Body of pancreas (tissue), 4 donors: Measurements from ENCODE around the gene YJU2. TPM values are rescaled to one million over a fixed set of nuclear protein-coding genes. Genes with fewer than 3 reads are reported as not detected.
"Not testable (repeated sequence)": the region's sequence is repeated elsewhere in the genome, so short reads cannot be mapped to it uniquely, and the experiment has no call there.

Source experiments
- ATAC-seq: fragments of 150-250 bp; one replicate; pipeline ENCODE4 v1.9.1; 2016
- DNase-seq, 4 donors: peaks; one replicate each; pipeline ENCODE4 v3.0.0-alpha.2; 2019
- H3K27ac ChIP-seq, 4 donors: fragments of 200-600 bp; sonication (generic); 1 replicate in 3 of 4; 2 replicates in 1 of 4; pipeline versions ENCODE4 v1.5.1 to v1.6.1; 2016 to 2019; ENCODE audit warnings: mild to moderate bottlenecking in 1 of 4, mixed read lengths in 1 of 4, moderate library complexity in 1 of 4
- H3K27me3 ChIP-seq, 2 donors: fragments of 200-600 bp; sonication (generic); one replicate each; pipeline ENCODE4 v1.6.0; 2016; ENCODE audit warnings: mild to moderate bottlenecking in 1 of 2
- H3K36me3 ChIP-seq, 2 donors: fragments of 200-600 bp; sonication (generic); replicated peaks in 1 of 2; 2 replicates each; pipeline ENCODE4 v1.5.1; 2016; ENCODE audit warnings: low read depth in 2 of 2; ENCODE audit not compliant: insufficient read depth in 1 of 2
- H3K4me1 ChIP-seq: fragments of 200-600 bp; sonication (generic); one replicate; pipeline ENCODE4 v1.6.0; 2016
- H3K4me3 ChIP-seq, 2 donors: fragments of 200-600 bp; sonication (generic); 1 replicate in 1 of 2; 2 replicates in 1 of 2; pipeline ENCODE4 v1.5.1; 2016 to 2019
- H3K9me3 ChIP-seq, 3 donors: fragments of 200-600 bp; sonication (generic); 1 replicate in 2 of 3; 2 replicates in 1 of 3; pipeline ENCODE4 v1.5.1; 2016
- POLR2A ChIP-seq, 3 donors: fragments of 450-650 bp; IDR thresholded peaks; one replicate each; pipeline ENCODE4 v1.6.1; 2016; ENCODE audit warnings: antibody characterized with exemption in 3 of 3, mild to moderate bottlenecking in 2 of 3
- WGBS, 2 donors: methylation state at CpG; one replicate each; pipeline ENCODE4 v1.1.5; 2017; 5-methylcytosine and 5-hydroxymethylcytosine counted together
- intact Hi-C: fragments of 100-400 bp; cut with DNase I; formaldehyde crosslinking; loops from one replicate; pipeline ENCODE4 v1.15.1; 2023
- total RNA-seq, 2 donors: library from RNA; depleted of rRNA; stranded (reverse); fragments of >200 nt; gene quantifications; one replicate each; pipeline ENCODE4 v1.1.0, GENCODE V29; 2016
- TF ChIP-seq, protein P1 (sequence below), 7 experiments: fragments of 450-650 bp in 4 of 7; fragments of 200-600 bp in 3 of 7; sonication (generic) in 3 of 7; IDR thresholded peaks; one replicate each; pipeline ENCODE4 v1.5.1; 2016 to 2019; ENCODE audit warnings: antibody characterized with exemption in 7 of 7

Gene YJU2
- total RNA-seq, 2 donors from 2014 or later = 15.5 to 20.2 TPM

DNA sequence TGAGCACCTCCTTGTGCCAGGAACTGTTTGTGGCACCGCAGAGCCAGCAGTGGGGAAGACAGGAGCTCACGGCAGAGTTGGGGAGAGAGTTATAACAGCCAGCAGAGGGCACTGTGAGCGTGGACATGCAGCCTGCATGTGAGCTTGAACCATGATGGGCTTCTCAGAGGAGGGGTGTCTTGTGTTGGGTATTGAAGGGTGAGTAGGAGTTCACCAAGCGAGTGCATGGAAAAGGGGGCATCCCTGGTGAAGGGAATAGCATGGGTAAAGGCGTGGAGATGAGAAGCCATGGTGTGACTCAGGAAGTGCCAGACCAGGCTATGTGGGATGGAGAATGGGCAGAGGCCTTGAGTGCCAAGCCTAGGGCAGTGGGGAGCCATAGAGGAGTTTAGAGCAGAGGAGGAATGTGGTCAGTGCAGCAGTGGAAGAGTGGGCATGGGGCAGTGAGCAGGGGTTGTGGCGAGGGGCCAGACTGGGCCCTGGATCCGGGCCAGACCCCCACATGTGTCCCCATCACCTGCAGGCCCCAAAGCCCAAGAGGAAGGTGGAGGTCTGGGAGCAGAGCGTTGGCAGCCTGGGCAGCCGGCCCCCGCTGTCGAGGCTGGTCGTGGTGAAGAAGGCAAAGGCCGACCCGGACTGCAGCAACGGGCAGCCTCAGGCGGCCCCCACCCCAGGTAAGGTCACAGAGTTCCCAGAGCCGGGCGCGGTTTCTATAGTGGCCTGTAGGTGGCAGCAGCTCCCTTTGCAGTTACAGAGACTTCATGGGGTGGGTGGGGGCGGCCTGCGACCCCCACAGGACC is 20.4 kb downstream of the YJU2 start:
- no peak for TF ChIP-seq POLR2A (IDR thresholded peaks at IDR 0.05)
- TF ChIP-seq, protein P1, sequence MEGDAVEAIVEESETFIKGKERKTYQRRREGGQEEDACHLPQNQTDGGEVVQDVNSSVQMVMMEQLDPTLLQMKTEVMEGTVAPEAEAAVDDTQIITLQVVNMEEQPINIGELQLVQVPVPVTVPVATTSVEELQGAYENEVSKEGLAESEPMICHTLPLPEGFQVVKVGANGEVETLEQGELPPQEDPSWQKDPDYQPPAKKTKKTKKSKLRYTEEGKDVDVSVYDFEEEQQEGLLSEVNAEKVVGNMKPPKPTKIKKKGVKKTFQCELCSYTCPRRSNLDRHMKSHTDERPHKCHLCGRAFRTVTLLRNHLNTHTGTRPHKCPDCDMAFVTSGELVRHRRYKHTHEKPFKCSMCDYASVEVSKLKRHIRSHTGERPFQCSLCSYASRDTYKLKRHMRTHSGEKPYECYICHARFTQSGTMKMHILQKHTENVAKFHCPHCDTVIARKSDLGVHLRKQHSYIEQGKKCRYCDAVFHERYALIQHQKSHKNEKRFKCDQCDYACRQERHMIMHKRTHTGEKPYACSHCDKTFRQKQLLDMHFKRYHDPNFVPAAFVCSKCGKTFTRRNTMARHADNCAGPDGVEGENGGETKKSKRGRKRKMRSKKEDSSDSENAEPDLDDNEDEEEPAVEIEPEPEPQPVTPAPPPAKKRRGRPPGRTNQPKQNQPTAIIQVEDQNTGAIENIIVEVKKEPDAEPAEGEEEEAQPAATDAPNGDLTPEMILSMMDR (IDR thresholded peaks at IDR 0.05) = peak; percentile 62 to 93 (median 69)
- no peaks in the 10 kb centered on the region for H3K9me3 ChIP-seq
- peaks cover 0 to 27% of the 10 kb centered on the region in 2 donors for H3K36me3 ChIP-seq
- H3K27ac ChIP-seq = peak overlapping the region in 2 of 4 donors; percentile 59 to 63
- ATAC-seq = peak; percentile 47
- H3K4me1 ChIP-seq = peaks cover 17% of the 10 kb centered on the region
- intact Hi-C loops = loop anchor here (5.0 kb wide), 1 partner anchor 85 kb away; no protein-coding TSS in a partner anchor
- WGBS, 2 donors = 36 to 49% methylated on average over 15 to 19 of the region's 21 CpGs
- H3K27me3 ChIP-seq = no peaks in the 10 kb centered on the region
- H3K4me3 ChIP-seq = no peak overlapping the region
- peak; percentile 39 to 66 (median 60) for DNase-seq

DNA sequence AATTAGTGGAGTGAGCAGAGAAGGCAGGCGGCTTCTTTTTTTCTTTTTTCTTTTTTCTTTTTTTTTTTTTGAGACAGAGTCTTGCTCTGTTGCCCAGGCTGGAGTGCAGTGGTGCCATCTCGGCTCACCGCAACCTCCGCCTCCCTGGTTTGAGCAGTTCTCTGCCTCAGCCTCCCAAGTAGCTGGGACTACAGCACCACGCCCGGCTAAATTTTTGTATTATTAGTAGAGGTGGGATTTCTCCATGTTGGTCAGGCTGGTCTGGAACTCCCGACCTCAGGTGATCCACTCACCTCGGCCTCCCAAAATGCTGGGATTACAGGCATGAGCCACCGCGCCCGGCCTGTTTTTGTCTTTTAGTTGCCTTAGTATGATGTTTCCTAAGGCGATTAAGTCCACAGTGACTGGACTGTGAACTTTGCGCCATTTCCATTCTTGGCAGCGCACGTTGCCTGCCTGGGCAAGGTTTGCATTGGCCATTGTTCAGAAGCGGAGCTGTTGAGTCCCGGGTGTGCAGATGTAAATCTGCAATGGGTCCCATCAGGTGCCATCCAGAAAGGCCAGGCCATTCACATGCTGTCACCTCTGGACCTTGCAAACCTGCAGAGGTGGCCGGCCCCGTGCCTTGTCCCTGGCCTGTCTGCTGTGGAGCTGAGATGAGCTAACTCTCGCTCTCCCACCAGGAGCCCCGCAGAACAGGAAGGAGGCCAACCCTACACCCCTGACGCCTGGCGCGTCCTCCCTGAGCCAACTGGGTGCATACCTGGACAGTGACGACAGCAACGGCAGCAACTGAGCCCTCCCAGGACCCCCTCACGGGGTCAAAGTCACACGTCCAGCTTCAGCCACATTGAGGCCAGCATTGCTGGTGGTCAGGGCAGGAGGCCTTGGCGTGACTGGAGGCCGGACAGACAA is 21.3 kb downstream of the YJU2 start:
- intact Hi-C loops = loop anchor here (5.0 kb wide), 1 partner anchor 84 kb away; no protein-coding TSS in a partner anchor
- peak overlapping the region; percentile 35 to 75 (median 61) for H3K27ac ChIP-seq
- H3K4me1 ChIP-seq = peaks cover 17% of the 10 kb centered on the region
- WGBS, 2 donors = 61 to 64% methylated on average over 18 to 29 of the region's 30 CpGs
- H3K4me3 ChIP-seq = no peak overlapping the region
- DNase-seq (peak; percentile 63 to 87 (median 72)), ATAC-seq (peak; percentile 87)
- H3K36me3 ChIP-seq = peaks cover 0 to 20% of the 10 kb centered on the region in 2 donors
- TF ChIP-seq POLR2A (IDR thresholded peaks at IDR 0.05) = no peak
- TF ChIP-seq, protein P1 (IDR thresholded peaks at IDR 0.05) = no peak
- no peaks in the 10 kb centered on the region for H3K27me3 ChIP-seq
- no peaks in the 10 kb centered on the region for H3K9me3 ChIP-seq

DNA sequence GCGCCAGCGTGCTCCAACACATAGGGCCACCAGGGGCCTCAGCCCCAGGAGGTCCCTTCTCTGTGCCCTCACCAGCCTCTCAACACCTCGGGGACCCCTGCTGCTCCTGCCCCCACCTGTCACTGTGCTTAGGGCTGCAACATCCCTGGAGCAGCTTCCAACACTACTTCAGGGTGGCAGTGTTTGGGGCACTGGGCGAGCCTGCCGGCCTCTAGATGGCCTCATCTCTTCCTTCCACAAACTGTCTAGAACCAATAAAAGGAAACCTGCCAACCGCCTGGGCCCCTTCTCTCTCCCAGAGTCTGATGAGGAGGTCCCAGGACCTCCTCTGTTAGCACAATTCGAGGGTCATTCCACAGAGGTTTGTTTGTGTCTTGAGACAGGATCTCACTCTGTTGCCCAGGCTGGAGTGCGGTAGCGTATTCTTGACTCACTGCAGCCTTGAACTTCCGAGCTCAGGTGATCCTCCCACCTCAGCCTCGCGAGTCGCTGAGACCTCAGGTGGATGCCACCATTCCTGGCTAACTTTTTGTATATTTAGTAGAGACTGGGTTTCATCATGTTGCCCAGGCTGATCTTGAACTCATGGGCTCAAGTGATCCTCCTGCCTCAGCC is 22.0 kb downstream of the YJU2 start:
- peak overlapping the region in 2 of 4 donors; percentile 59 to 75 for H3K27ac ChIP-seq

DNA sequence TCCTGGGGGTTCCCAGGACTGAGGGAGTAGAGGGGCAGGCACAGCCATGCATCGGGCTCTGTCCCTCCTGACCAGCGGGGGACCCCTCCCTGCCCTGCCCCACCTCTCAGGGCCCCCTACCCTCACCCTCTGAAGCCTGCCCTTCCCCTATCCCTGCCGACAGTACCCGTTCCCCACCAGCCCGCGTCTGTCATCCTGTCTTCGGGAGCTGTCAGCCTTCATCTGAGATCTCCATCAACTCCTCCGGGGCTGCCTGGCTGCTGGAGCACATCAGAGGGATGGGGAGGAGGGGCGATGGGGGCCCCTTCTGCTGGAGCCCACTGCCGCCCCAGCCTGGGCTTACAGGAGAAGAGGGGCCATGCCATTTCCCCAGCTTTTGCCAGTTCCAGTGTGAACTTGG is 26.0 kb downstream of the YJU2 start:
- no peak overlapping the region for H3K4me3 ChIP-seq
- no peaks in the 10 kb centered on the region for H3K9me3 ChIP-seq
- H3K27ac ChIP-seq = no peak overlapping the region
- intact Hi-C loops = no loop called here
- H3K4me1 ChIP-seq = peaks cover 11% of the 10 kb centered on the region
- peaks cover 0 to 9% of the 10 kb centered on the region in 2 donors for H3K36me3 ChIP-seq
- DNase-seq = no peak
- WGBS, 2 donors = 72 to 75% methylated on average over 9 to 10 of the region's 10 CpGs
- ATAC-seq = no peak
- no peaks in the 10 kb centered on the region for H3K27me3 ChIP-seq
- no peak for TF ChIP-seq POLR2A (IDR thresholded peaks at IDR 0.05)
- TF ChIP-seq, protein P1 (IDR thresholded peaks at IDR 0.05) = no peak

More for the DNA sequence above, 22.0 kb downstream of the YJU2 start:
- peaks cover 0 to 20% of the 10 kb centered on the region in 2 donors for H3K36me3 ChIP-seq
- no peak for DNase-seq
- H3K4me3 ChIP-seq = no peak overlapping the region
- no peaks in the 10 kb centered on the region for H3K9me3 ChIP-seq
- no peak for ATAC-seq
- no peaks in the 10 kb centered on the region for H3K27me3 ChIP-seq
- WGBS, 2 donors = 86 to 92% methylated on average over 9 to 10 of the region's 13 CpGs
- TF ChIP-seq, protein P1 (IDR thresholded peaks at IDR 0.05) = no peak
- no peak for TF ChIP-seq POLR2A (IDR thresholded peaks at IDR 0.05)
- H3K4me1 ChIP-seq = peaks cover 17% of the 10 kb centered on the region
- intact Hi-C loops = loop anchor here (5.0 kb wide), 1 partner anchor 83 kb away; no protein-coding TSS in a partner anchor

DNA sequence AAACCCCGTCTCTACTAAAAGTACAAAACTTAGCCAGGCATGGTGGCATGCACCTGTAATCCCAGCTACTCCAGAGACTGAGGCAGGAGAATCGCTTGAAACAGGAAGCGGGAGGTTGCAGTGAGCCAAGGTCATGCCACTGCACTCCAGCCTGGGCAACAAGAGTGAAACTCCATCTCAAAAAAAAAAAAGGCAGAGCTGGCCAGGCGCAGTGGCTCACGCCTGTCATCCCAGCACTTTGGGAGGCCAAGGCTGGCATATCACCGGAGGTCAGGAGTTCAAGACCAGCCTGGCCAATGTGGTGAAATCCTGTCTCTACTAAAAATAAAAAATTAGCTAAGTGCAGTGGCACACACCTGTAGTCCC is 27.4 kb downstream of the YJU2 start:
- H3K27ac ChIP-seq, H3K4me1 ChIP-seq, ATAC-seq, DNase-seq, H3K9me3 ChIP-seq, H3K36me3 ChIP-seq, H3K4me3 ChIP-seq, H3K27me3 ChIP-seq, intact Hi-C loops: not testable (repeated sequence)
- 65 to 69% methylated on average over 4 to 6 of the region's 6 CpGs for WGBS, 2 donors
